Measurements from ENCODE around the gene OR8A1. TPM values are rescaled to one million over a fixed set of nuclear protein-coding genes. Genes with fewer than 3 reads are reported as not detected.

OR8A1 gene
- total RNA-seq, 1 donor from 2014 or later: not detected

DNA sequence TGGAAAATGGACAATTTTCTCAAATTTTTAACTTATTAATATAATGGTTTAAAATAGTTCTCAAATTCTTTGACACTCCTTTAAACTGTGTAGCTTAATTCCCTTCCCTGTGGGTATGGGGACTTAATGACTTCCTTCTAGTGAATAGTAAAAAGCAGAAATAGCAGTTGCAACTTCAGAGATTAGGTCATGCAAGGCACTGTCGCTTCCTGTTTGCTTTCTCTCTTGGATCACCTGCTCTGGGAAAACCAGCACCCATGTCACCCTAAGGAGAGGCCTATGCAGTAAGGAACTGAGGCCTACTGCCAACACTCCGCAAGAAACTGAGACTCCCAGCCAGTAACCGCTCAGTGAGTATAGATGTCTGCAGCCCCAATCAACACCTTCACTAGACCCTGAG is 35.9 kb downstream of the OR8A1 start:
- no peaks in the 10 kb centered on the region for H3K36me3 ChIP-seq (ENCODE audit: control insufficient read depth, insufficient read depth, low read length)
- DNase-seq (ENCODE audit: low read depth) (no peak), FAIRE-seq (no peak)
- TF ChIP-seq, protein P1, sequence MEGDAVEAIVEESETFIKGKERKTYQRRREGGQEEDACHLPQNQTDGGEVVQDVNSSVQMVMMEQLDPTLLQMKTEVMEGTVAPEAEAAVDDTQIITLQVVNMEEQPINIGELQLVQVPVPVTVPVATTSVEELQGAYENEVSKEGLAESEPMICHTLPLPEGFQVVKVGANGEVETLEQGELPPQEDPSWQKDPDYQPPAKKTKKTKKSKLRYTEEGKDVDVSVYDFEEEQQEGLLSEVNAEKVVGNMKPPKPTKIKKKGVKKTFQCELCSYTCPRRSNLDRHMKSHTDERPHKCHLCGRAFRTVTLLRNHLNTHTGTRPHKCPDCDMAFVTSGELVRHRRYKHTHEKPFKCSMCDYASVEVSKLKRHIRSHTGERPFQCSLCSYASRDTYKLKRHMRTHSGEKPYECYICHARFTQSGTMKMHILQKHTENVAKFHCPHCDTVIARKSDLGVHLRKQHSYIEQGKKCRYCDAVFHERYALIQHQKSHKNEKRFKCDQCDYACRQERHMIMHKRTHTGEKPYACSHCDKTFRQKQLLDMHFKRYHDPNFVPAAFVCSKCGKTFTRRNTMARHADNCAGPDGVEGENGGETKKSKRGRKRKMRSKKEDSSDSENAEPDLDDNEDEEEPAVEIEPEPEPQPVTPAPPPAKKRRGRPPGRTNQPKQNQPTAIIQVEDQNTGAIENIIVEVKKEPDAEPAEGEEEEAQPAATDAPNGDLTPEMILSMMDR (IDR thresholded peaks at IDR 0.05; ENCODE audit: insufficient read depth, low read length, severe bottlenecking): no peak
- no peaks in the 10 kb centered on the region for H3K27me3 ChIP-seq (ENCODE audit: control insufficient read depth, insufficient read depth, low read length)
- no peak overlapping the region for H3K4me3 ChIP-seq (ENCODE audit: low read depth, low read length)

DNA sequence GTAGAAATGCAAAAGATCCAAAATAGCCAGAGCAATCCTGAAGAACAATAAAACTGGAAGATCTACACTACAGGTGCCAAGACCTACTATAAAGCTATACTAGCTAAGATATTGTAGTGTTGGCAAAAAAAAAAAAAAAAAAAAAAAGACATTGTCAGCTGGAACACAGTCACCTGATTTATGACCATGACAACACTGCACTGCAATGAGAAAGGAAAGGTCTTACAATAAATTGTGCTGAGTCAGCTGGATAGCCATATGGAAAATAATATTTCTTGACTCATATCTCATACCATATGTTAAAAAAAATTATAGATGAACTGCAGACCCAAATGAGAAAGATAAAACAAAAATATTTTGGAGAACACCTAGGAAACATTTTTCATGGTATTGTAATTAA is 38.4 kb downstream of the OR8A1 start:
- no peak for DNase-seq (ENCODE audit: low read depth)

DNA sequence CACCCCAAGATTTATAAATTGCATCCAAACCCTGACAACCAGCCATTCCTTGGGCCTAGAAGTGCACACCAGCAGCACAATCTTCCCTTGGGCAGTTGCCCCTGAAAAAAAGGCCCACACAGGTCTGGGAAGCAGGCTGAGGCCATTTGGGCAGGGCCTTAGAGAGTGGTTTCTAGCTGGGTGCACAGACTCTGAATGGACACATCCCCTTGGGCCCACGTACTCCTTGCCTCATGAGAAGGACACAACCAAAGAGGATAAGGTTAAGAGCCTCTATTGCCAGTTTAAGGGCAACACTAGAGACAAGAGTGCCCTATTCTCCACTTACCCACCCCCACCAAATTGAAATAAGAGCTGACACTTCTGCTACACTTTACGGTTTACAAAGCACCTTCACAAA is 40.5 kb downstream of the OR8A1 start:
- TF ChIP-seq, protein P1 (IDR thresholded peaks at IDR 0.05; ENCODE audit: insufficient read depth, low read length, severe bottlenecking): no peak
- no peak for DNase-seq (ENCODE audit: low read depth)
- no peak for FAIRE-seq
- Histone ChIP-seq H3K36me3 (ENCODE audit: control insufficient read depth, insufficient read depth, low read length) (no peaks in the 10 kb centered on the region), H3K27me3 (ENCODE audit: control insufficient read depth, insufficient read depth, low read length) (no peaks in the 10 kb centered on the region), H3K4me3 (ENCODE audit: low read depth, low read length) (no peak overlapping the region)

More for the DNA sequence above, 38.4 kb downstream of the OR8A1 start:
- FAIRE-seq: no peak
- Histone ChIP-seq H3K4me3 (ENCODE audit: low read depth, low read length) (no peak overlapping the region), H3K27me3 (ENCODE audit: control insufficient read depth, insufficient read depth, low read length) (no peaks in the 10 kb centered on the region), H3K36me3 (ENCODE audit: control insufficient read depth, insufficient read depth, low read length) (no peaks in the 10 kb centered on the region)
- TF ChIP-seq, protein P1 (IDR thresholded peaks at IDR 0.05; ENCODE audit: insufficient read depth, low read length, severe bottlenecking): no peak

DNA sequence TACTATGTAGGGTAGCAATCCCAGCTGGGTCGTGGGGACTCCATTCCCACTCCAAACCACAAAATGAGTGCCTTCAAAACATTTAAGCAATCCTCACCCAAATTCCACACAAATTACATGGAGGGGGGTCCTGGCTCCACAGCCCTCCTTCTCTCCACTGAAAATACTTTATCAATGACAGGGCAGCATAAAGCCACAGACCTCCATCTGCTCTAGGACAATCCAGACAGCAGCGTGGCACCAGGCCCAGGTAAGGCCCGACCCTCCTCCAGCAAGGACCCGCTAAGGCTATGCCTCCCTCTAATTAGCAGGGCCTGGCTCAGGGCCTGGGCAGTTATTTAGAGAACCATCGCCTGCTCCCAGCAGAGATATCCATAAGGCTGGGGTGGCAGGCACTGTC is 41.3 kb downstream of the OR8A1 start, which contains the start of gene PANX3:
TSS of gene PANX3 (plus strand) at position 365 of the 400 bp plus-strand sequence. CDS start 129 bp downstream, outside the sequence.
- no peaks in the 10 kb centered on the region for H3K36me3 ChIP-seq (ENCODE audit: control insufficient read depth, insufficient read depth, low read length)
- no peak for FAIRE-seq
- H3K4me3 ChIP-seq (ENCODE audit: low read depth, low read length): no peak within 1 kb of the TSS
- TF ChIP-seq, protein P1 (IDR thresholded peaks at IDR 0.05; ENCODE audit: insufficient read depth, low read length, severe bottlenecking): no peak
- no peaks in the 10 kb centered on the region for H3K27me3 ChIP-seq (ENCODE audit: control insufficient read depth, insufficient read depth, low read length)
- DNase-seq (ENCODE audit: low read depth): no peak

DNA sequence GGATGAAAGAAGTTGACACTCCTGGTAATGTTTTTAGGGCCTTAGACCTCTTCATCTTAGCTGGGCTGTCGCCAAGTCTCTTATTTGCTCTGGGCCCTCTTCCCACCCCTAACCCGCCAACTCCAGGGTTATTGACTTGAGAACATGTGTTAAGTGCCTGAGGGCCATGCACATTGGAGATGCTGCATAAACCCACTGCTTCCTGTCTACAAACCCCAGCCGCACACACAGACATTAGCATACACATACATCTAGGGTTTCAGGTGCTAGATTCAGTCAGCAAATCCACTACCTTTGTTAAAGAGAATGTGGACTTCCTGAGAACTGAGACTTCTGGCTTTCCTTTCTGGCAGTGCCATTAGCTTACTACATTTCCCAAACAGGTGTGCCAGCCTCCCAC is 42.2 kb downstream of the OR8A1 start:
- Histone ChIP-seq H3K4me3 (ENCODE audit: low read depth, low read length) (no peak overlapping the region), H3K36me3 (ENCODE audit: control insufficient read depth, insufficient read depth, low read length) (no peaks in the 10 kb centered on the region), H3K27me3 (ENCODE audit: control insufficient read depth, insufficient read depth, low read length) (no peaks in the 10 kb centered on the region)
- DNase-seq (ENCODE audit: low read depth): no peak
- no peak for FAIRE-seq
- TF ChIP-seq, protein P1 (IDR thresholded peaks at IDR 0.05; ENCODE audit: insufficient read depth, low read length, severe bottlenecking): no peak

DNA sequence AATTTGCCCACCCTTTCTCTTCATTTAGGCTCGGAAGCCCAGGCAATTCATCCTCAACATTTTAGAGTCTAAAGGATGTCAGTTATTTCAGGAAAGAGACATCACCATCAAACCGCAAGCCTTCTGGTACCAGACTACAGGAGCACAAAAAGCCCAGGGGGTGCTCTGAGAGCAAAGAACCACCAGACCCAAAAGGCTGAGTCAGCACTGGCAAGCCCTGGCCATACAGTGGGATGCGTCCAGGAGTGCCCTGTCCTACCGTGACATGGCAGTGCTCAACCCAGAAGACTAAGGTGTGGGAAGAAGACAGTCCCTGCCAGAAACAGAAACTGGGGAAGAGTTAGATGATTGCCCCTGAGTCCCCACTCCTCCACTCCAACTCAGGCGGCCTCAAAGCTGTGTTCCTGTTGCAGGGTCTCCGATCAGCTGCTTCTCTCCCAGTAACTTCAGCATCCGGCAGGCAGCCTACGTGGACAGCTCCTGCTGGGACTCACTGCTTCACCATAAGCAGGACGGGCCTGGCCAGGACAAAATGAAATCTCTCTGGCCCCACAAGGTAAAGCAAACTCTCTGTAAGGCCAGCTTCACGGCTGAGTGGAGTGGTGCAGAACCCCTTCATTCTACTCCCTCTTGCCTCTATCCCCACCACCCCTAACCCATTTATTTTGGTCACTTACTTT is 42.9 kb downstream of the OR8A1 start:
- Histone ChIP-seq H3K36me3 (ENCODE audit: control insufficient read depth, insufficient read depth, low read length) (no peaks in the 10 kb centered on the region), H3K4me3 (ENCODE audit: low read depth, low read length) (no peak overlapping the region), H3K27me3 (ENCODE audit: control insufficient read depth, insufficient read depth, low read length) (no peaks in the 10 kb centered on the region)
- TF ChIP-seq, protein P1 (IDR thresholded peaks at IDR 0.05; ENCODE audit: insufficient read depth, low read length, severe bottlenecking): no peak
- DNase-seq (ENCODE audit: low read depth) (no peak), FAIRE-seq (no peak)
